Measurements from ENCODE around the gene COL16A1. TPM values are rescaled to one million over a fixed set of nuclear protein-coding genes. Genes with fewer than 3 reads are reported as not detected.

COL16A1 gene
- total RNA-seq, 1 experiment from 2014 or later = 0.50 TPM

- Mint-ChIP-seq H3K27ac (ENCODE audit: unreplicated experiment) (no peak overlapping the region), H3K36me3 (ENCODE audit: insufficient read depth, unreplicated experiment) (no peaks in the 10 kb centered on the region), H3K27me3 (ENCODE audit: insufficient read depth, unreplicated experiment) (peaks cover 3% of the 10 kb centered on the region), H3K4me3 (ENCODE audit: unreplicated experiment) (no peak overlapping the region), H3K4me1 (ENCODE audit: low read depth, unreplicated experiment) (peaks cover 4% of the 10 kb centered on the region), H3K9me3 (ENCODE audit: unreplicated experiment) (no peaks in the 10 kb centered on the region)
- POLR2A ChIA-PET = no interaction called here
- Histone ChIP-seq H3K27me3 (replicated peaks; ENCODE audit: control insufficient read depth, insufficient read depth, low read length) (no peaks in the 10 kb centered on the region), H3K36me3 (ENCODE audit: control insufficient read depth, insufficient read depth, low read length) (no peaks in the 10 kb centered on the region), H3K9me3 (no peaks in the 10 kb centered on the region), H3K4me1 (peaks cover 5% of the 10 kb centered on the region; the same call in 1 of the 2 replicates), H3K4me3 (ENCODE audit: low read depth, low read length) (no peak overlapping the region)
- no TSS peak for BruUV-seq (replicated peaks)
- no peak for DNase-seq
- CTCF ChIA-PET = no interaction called here
- intact Hi-C loops (cut with micrococcal nuclease; ENCODE audit: unreplicated experiment) = no loop called here
- no peak for TF ChIP-seq CTCF (IDR thresholded peaks at IDR 0.05; ENCODE audit: insufficient read depth in 1 of 2, low read depth in 1 of 2, low read length in 1 of 2, severe bottlenecking in 1 of 2, unreplicated experiment in 1 of 2)
Observed at GRCh38 chr1:31752258-31752657, 48.4 kb upstream of the COL16A1 start.

- POLR2A ChIA-PET = no interaction called here
Observed at GRCh38 chr1:31751822-31752241, 48.0 kb upstream of the COL16A1 start.

GRCh38 chr1:31750858-31751510 is 47.2 kb upstream of the COL16A1 start:
- Histone ChIP-seq H3K27me3 (replicated peaks; ENCODE audit: control insufficient read depth, insufficient read depth, low read length) (no peaks in the 10 kb centered on the region), H3K4me1 (peaks cover 5% of the 10 kb centered on the region; the same call in 1 of the 2 replicates), H3K4me3 (ENCODE audit: low read depth, low read length) (no peak overlapping the region), H3K9me3 (no peaks in the 10 kb centered on the region), H3K36me3 (ENCODE audit: control insufficient read depth, insufficient read depth, low read length) (no peaks in the 10 kb centered on the region)
- DNase-seq = no peak
- Mint-ChIP-seq H3K27me3 (ENCODE audit: insufficient read depth, unreplicated experiment) (peaks cover 3% of the 10 kb centered on the region), H3K36me3 (ENCODE audit: insufficient read depth, unreplicated experiment) (no peaks in the 10 kb centered on the region), H3K4me3 (ENCODE audit: unreplicated experiment) (no peak overlapping the region), H3K9me3 (ENCODE audit: unreplicated experiment) (no peaks in the 10 kb centered on the region), H3K4me1 (ENCODE audit: low read depth, unreplicated experiment) (peaks cover 14% of the 10 kb centered on the region), H3K27ac (ENCODE audit: unreplicated experiment) (no peak overlapping the region)
- ChIA-PET CTCF (no interaction called here), POLR2A (no interaction called here)
- no TSS peak for BruUV-seq (replicated peaks)
- intact Hi-C loops (cut with micrococcal nuclease; ENCODE audit: unreplicated experiment) = no loop called here
- no peak for TF ChIP-seq CTCF (IDR thresholded peaks at IDR 0.05; ENCODE audit: insufficient read depth in 1 of 2, low read depth in 1 of 2, low read length in 1 of 2, severe bottlenecking in 1 of 2, unreplicated experiment in 1 of 2)

More at GRCh38 chr1:31751822-31752241, 48.0 kb upstream of the COL16A1 start:
- Mint-ChIP-seq H3K4me3 (ENCODE audit: unreplicated experiment) (no peak overlapping the region), H3K36me3 (ENCODE audit: insufficient read depth, unreplicated experiment) (no peaks in the 10 kb centered on the region), H3K27me3 (ENCODE audit: insufficient read depth, unreplicated experiment) (peaks cover 3% of the 10 kb centered on the region), H3K9me3 (ENCODE audit: unreplicated experiment) (no peaks in the 10 kb centered on the region), H3K27ac (ENCODE audit: unreplicated experiment) (no peak overlapping the region), H3K4me1 (ENCODE audit: low read depth, unreplicated experiment) (peaks cover 8% of the 10 kb centered on the region)
- no peaks in the 10 kb centered on the region for H3K36me3 ChIP-seq (ENCODE audit: control insufficient read depth, insufficient read depth, low read length)
- H3K4me1 ChIP-seq = peaks cover 5% of the 10 kb centered on the region; the same call in 1 of the 2 replicates
- H3K4me3 ChIP-seq (ENCODE audit: low read depth, low read length) = no peak overlapping the region
- CTCF ChIA-PET = no interaction called here
- H3K27me3 ChIP-seq (replicated peaks; ENCODE audit: control insufficient read depth, insufficient read depth, low read length) = no peaks in the 10 kb centered on the region
- DNase-seq = no peak
- TF ChIP-seq CTCF (IDR thresholded peaks at IDR 0.05; ENCODE audit: insufficient read depth in 1 of 2, low read depth in 1 of 2, low read length in 1 of 2, severe bottlenecking in 1 of 2, unreplicated experiment in 1 of 2) = no peak
- BruUV-seq (replicated peaks) = no TSS peak
- H3K9me3 ChIP-seq = no peaks in the 10 kb centered on the region
- intact Hi-C loops (cut with micrococcal nuclease; ENCODE audit: unreplicated experiment) = no loop called here

All from Caco-2 (cell line).